Osteoblast (primary cell): ENCODE results near the gene TNFAIP8L2. TPM values are rescaled to one million over a fixed set of nuclear protein-coding genes. Genes with fewer than 3 reads are reported as not detected.

Source experiments
- DNase-seq: peaks from one replicate; pipeline ENCODE4 v3.0.0; 2011; ENCODE audit warnings: low spot score, mixed read lengths; ENCODE audit not compliant: insufficient read length; ENCODE audit errors: missing footprints
- H2AFZ ChIP-seq: 2 replicates; pipeline ENCODE4 v1.6.0; 2011; ENCODE audit warnings: mild to moderate bottlenecking, low read length
- H3K27ac ChIP-seq: 2 replicates; pipeline ENCODE4 v1.5.1; 2011; ENCODE audit warnings: mild to moderate bottlenecking, low read depth, low read length, moderate library complexity
- H3K27me3 ChIP-seq: 2 replicates; pipeline ENCODE4 v1.6.0; 2012; ENCODE audit warnings: mild to moderate bottlenecking, control low read depth, inconsistent platforms, low read length, moderate library complexity; ENCODE audit not compliant: insufficient read depth
- H3K36me3 ChIP-seq: 2 replicates; pipeline ENCODE4 v1.5.1; 2011; ENCODE audit warnings: mild to moderate bottlenecking, low read length, control low read depth, moderate library complexity; ENCODE audit not compliant: insufficient read depth
- H3K4me1 ChIP-seq: 2 replicates; pipeline ENCODE4 v1.5.1; 2011; ENCODE audit warnings: mild to moderate bottlenecking, low read length, control low read depth, moderate library complexity; ENCODE audit not compliant: insufficient read depth
- H3K4me2 ChIP-seq: 2 replicates; pipeline ENCODE4 v1.6.0; 2011; ENCODE audit warnings: mild to moderate bottlenecking, low read length; ENCODE audit not compliant: insufficient read depth
- H3K4me3 ChIP-seq: fragments of 200-600 bp; sonication (generic); 3 replicates; pipeline ENCODE4 v1.5.1; 2012; ENCODE audit warnings: mild to moderate bottlenecking, low read length, inconsistent platforms; ENCODE audit not compliant: insufficient read depth
- H3K79me2 ChIP-seq: 2 replicates; pipeline ENCODE4 v1.6.0; 2012; ENCODE audit warnings: mild to moderate bottlenecking, low read length, control low read depth, inconsistent platforms; ENCODE audit not compliant: insufficient read depth
- H3K9me3 ChIP-seq: 2 replicates; pipeline ENCODE4 v1.5.1; 2011; ENCODE audit warnings: low read depth, low read length, control low read depth
- H4K20me1 ChIP-seq: 2 replicates; pipeline ENCODE4 v1.6.0; 2012; ENCODE audit warnings: mild to moderate bottlenecking, low read length, control low read depth; ENCODE audit not compliant: insufficient read depth
- total RNA-seq: library from RNA; depleted of rRNA; stranded (reverse); fragments of >200 nt; gene quantifications from 2 replicates; pipeline ENCODE4 v1.2.3, GENCODE V29; 2012
- TF ChIP-seq, protein P1 (sequence below): IDR thresholded peaks from 2 replicates; pipeline ENCODE4 v1.5.1; 2011; ENCODE audit warnings: mild to moderate bottlenecking, low read depth, low read length, moderate library complexity; ENCODE audit errors: extremely low read depth

Gene TNFAIP8L2
- total RNA-seq, 1 donor: not detected

DNA sequence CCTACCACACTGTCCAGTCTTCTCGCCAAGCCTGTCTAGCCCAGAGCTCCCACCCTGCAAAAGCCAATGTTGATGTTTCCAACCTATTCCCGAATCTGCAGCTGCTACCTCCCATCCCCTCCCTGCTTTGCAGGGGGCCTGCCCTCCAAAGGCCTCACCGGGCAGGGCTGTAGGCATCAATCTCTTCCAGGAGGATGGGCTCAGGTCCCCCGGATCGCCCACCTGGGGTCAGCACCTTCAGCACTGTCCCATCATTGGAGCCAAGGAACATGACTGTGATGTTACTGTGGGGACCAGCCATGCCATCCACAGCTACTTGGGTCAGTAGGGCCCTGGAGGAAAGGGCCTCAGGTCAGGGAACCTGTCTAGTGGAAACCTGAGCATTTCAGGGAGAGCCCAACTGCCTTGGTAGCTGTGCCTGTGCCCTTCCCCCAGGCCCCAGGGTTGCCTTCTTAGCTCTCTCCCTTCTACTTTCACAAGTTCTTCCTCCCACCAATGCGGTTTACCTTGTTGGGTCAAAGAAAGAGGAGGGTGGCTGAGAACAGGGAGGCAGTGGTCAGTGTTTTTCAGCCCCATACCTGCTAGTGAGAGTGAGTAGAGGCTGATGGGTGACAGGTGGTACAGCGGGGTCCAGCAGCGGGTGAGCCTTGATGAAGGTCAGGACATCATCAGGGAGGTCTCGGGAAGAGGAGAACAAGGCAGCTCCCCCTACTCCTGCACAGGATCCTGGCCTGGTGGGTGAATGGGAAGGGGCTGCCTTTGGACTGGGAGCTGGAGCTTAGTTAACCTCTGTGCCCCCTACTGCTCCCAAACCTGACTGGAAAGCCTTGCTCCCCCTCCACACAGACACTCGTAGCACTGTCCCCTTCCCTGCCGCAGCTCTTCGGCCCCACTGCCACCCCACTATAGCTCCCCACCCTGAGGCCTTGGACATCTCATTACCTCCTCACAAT is 20.7 kb upstream of the TNFAIP8L2 start:
- Histone ChIP-seq H3K79me2 (no peaks in the 10 kb centered on the region), H3K9me3 (no peaks in the 10 kb centered on the region), H3K4me1 (peaks cover 4% of the 10 kb centered on the region), H3K4me3 (no peak overlapping the region), H4K20me1 (no peaks in the 10 kb centered on the region), H3K27me3 (no peaks in the 10 kb centered on the region), H3K36me3 (no peaks in the 10 kb centered on the region), H3K4me2 (no peak overlapping the region), H2AFZ (no peak overlapping the region), H3K27ac (no peak overlapping the region)
- DNase-seq: peak; percentile 80
- TF ChIP-seq, protein P1, sequence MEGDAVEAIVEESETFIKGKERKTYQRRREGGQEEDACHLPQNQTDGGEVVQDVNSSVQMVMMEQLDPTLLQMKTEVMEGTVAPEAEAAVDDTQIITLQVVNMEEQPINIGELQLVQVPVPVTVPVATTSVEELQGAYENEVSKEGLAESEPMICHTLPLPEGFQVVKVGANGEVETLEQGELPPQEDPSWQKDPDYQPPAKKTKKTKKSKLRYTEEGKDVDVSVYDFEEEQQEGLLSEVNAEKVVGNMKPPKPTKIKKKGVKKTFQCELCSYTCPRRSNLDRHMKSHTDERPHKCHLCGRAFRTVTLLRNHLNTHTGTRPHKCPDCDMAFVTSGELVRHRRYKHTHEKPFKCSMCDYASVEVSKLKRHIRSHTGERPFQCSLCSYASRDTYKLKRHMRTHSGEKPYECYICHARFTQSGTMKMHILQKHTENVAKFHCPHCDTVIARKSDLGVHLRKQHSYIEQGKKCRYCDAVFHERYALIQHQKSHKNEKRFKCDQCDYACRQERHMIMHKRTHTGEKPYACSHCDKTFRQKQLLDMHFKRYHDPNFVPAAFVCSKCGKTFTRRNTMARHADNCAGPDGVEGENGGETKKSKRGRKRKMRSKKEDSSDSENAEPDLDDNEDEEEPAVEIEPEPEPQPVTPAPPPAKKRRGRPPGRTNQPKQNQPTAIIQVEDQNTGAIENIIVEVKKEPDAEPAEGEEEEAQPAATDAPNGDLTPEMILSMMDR: no peak

DNA sequence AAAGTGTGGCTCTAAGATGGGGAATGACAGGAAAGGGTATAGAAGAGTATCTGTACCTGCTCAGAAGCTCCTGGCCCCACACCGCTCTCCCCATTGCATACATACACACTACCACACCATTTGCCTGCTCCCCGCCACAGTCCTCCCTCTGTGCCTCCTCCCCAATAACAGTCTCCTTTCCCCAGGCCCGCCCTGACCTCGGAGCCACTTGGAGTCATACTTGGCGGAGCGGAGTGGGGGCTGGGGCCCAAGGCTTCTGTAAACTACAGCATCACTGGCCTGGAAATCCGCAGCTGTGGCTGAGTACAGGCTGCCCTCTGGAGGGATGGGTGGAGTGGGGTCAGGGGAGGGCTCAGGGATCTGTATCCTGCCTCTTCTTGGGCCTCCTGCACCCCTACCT is 18.7 kb upstream of the TNFAIP8L2 start:
- Histone ChIP-seq H3K27ac (no peak overlapping the region), H3K9me3 (no peaks in the 10 kb centered on the region), H3K4me3 (no peak overlapping the region), H4K20me1 (no peaks in the 10 kb centered on the region), H3K4me2 (no peak overlapping the region), H3K4me1 (no peaks in the 10 kb centered on the region), H3K27me3 (no peaks in the 10 kb centered on the region), H3K79me2 (no peaks in the 10 kb centered on the region), H3K36me3 (no peaks in the 10 kb centered on the region), H2AFZ (no peak overlapping the region)
- DNase-seq: peak; percentile 70
- TF ChIP-seq, protein P1: no peak

DNA sequence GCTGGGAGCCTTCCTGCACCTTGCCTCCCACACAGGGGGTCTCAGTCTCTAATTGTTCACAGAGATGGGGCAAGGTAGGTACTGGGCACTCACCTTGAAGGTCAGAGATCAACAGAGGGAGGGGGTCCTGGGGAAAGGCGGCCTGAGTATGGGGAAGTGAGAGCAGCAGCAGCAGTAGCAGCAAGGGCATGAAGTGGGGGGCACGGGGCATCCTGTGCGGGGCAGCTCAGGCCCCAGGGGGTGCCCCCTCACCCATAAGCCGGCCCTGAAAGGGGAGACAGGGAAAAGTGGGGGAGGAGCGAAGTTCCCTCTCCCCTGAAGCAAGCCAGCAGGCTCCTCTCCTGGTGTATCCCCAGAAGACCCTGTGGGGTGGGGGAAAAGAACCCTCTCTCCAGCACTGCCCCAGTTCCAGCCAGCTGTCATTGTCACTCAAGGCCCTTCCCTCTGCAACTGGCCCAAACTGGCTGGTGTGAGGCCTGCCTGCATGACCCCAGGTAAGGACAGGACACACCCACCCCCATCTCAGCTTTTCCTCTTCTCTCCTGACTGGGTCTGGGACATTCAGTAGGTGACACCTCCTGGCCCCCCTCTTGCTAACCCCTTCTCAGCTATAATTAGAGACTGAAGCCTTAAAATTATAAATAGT is 13.9 kb upstream of the TNFAIP8L2 start:
- peaks cover 15% of the 10 kb centered on the region for H3K4me1 ChIP-seq
- no peaks in the 10 kb centered on the region for H3K36me3 ChIP-seq
- peaks cover 2% of the 10 kb centered on the region for H4K20me1 ChIP-seq
- no peaks in the 10 kb centered on the region for H3K9me3 ChIP-seq
- H3K27ac ChIP-seq: no peak overlapping the region
- H3K4me2 ChIP-seq: no peak overlapping the region
- DNase-seq: peak; percentile 64
- H3K27me3 ChIP-seq: peaks cover 11% of the 10 kb centered on the region
- TF ChIP-seq, protein P1: no peak
- H2AFZ ChIP-seq: no peak overlapping the region
- H3K79me2 ChIP-seq: no peaks in the 10 kb centered on the region
- no peak overlapping the region for H3K4me3 ChIP-seq

DNA sequence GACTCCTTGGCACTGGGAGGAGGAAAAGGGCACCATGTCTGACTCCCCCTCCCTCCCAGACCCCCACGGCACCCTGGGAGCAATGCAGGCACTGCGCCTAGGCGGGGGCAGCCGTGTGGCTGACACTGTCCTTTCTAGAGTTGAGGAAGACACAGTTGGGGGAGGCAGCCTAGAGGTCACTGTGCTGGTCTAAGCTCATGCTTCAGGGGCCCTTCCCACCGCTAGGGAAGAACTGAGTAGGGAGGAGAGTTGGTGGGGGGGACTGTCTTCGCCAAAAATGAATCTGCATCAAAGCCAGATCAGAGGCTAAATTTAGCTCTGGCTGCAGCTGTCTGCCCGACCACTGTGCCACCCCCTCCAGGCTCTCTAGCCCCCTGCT is 13.4 kb upstream of the TNFAIP8L2 start:
- Histone ChIP-seq H3K4me1 (peaks cover 16% of the 10 kb centered on the region), H3K4me3 (no peak overlapping the region), H3K36me3 (no peaks in the 10 kb centered on the region), H4K20me1 (peaks cover 2% of the 10 kb centered on the region), H3K27ac (no peak overlapping the region), H2AFZ (no peak overlapping the region), H3K4me2 (no peak overlapping the region), H3K79me2 (no peaks in the 10 kb centered on the region), H3K27me3 (peaks cover 11% of the 10 kb centered on the region), H3K9me3 (no peaks in the 10 kb centered on the region)
- TF ChIP-seq, protein P1: no peak
- DNase-seq: no peak
